ENCODE measurements around the gene PPP6R1.

Gene PPP6R1

DNA sequence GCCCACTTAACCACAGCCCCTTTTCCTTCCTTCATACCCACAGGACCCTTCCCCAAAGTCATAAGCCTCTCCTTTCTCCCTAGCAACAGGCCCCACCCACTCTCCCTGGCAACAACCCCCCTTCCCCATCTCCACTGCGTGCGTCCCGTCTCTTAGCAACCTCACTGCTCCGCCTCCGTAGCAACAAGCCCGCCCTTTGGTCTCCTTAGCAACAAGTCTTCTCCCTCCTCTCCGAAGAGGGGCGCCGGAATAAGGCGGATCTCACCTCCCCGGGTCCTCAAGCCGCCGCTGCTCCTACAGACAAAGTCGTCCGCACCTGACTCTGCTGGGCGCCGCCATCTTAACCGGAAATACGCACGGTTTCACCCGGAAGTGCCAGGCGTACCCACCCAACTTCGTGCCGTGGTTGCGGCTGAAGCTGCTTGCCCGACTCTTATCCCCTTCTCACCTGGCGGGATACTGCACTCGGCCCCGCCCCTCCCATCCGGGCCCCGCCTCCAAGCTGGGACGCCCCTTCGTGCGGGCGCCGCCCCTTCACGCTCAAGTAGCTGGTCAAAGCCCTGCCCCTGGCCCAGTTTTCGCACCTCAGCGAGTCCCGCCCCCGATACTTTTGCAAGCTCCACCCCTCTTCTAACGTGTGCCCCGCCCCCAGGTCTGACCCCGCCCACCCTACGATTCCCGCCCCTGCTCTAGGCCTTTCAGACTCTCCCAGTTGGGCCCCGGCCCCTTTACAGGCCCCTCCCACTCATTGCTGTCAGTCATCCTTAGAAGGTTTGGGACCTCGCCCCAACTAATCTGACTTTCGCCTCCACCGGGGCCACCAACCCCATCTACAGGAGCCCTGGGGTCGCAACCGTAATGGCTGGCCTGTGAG lies 21.2 kb upstream of the PPP6R1 start, which contains the start of gene HSPBP1:
TSS of gene HSPBP1 (minus strand) at position 341 of the 874 bp plus-strand sequence. CDS start 502 bp downstream, outside the sequence.
- peak within 1 kb of the TSS; percentile 95 for H3K4me3 ChIP-seq (ENCODE audit: low read depth, low read length)
- TF ChIP-seq, protein P1, sequence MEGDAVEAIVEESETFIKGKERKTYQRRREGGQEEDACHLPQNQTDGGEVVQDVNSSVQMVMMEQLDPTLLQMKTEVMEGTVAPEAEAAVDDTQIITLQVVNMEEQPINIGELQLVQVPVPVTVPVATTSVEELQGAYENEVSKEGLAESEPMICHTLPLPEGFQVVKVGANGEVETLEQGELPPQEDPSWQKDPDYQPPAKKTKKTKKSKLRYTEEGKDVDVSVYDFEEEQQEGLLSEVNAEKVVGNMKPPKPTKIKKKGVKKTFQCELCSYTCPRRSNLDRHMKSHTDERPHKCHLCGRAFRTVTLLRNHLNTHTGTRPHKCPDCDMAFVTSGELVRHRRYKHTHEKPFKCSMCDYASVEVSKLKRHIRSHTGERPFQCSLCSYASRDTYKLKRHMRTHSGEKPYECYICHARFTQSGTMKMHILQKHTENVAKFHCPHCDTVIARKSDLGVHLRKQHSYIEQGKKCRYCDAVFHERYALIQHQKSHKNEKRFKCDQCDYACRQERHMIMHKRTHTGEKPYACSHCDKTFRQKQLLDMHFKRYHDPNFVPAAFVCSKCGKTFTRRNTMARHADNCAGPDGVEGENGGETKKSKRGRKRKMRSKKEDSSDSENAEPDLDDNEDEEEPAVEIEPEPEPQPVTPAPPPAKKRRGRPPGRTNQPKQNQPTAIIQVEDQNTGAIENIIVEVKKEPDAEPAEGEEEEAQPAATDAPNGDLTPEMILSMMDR (conservative IDR thresholded peaks at IDR 0.05; ENCODE audit: low read depth, low read length), result no peak
- peak; percentile 97 for DNase-seq (ENCODE audit: low read depth)

DNA sequence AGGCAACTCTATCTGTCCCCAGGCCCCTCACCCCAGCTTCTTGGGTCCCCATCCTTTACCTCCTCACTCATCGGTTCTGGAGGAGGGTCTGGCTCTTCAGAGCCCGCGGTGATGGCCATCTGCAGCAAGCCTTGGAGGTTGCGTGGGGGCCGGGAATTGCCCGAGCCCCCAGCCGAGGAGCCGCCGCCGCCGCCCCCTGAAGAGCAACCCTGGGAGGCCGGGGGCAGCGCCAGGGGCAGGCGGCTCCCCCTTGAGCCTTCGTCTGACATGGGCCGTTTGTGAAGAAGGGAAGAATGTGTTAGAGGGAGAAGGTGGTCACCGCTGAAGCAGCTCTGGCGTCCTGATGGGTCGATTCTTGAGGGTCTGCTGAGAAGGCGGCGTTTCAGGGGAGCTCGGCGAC lies 20.5 kb upstream of the PPP6R1 start:
- peak overlapping the region; percentile 95 for H3K4me3 ChIP-seq (ENCODE audit: low read depth, low read length)
- TF ChIP-seq, protein P1 (conservative IDR thresholded peaks at IDR 0.05; ENCODE audit: low read depth, low read length), result no peak
- DNase-seq (ENCODE audit: low read depth), result no peak

DNA sequence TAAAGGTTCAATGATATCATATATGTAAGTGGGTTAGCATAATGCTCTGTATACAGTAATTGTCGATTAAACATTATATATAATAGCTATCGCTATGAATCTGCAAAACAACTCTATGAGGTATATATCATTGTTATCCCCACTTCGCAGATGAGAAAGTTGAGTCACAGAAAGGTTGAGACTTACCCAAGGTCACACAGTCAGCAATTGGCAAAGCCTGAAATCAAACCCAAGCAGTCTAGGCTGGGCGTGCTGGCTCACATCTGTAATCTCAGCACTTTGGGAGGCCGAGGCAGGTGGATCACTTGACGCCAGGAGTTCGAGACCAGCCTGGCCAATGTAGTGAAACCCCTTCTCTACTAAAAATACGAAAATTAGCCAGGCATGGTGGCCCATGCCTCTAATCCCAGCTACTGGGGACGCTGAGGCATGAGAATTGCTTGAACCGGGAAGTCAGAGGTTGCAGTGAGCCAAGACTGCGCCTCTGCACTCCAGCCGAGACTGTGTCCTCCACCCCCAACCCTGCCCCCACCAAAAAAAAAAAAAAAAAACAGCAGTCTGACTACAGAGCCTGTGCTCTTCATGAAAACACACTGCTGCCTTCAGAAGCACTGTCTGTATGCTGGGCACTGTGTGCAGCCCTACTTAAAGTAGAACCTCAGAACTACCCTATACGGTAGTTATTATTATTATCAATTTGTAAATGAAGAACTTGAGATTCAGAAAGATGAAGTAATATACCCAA lies 19.7 kb upstream of the PPP6R1 start:
- no peak overlapping the region for H3K4me3 ChIP-seq (ENCODE audit: low read depth, low read length)
- TF ChIP-seq, protein P1 (conservative IDR thresholded peaks at IDR 0.05; ENCODE audit: low read depth, low read length), result no peak
- DNase-seq (ENCODE audit: low read depth), result no peak

DNA sequence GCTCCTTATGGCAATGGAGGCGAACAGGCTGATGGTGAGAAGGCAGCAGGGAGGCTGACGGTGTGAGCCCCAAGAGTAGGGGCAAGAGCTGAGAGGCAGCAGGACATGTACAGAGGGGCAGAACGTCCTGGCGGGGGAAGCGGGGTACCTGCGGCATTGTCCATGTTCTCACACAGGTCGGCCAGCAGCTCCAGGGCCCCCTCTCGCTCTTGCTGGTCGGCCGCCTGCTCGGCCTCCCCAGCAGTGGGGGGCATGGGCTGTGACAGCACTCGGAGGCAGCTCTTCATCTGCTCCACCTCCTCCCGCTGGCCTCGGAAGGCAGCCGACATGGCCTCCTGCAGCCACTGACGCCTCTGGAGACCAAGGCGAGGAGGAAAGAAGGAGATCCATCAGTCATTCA lies 18.7 kb upstream of the PPP6R1 start:
- TF ChIP-seq, protein P1 (conservative IDR thresholded peaks at IDR 0.05; ENCODE audit: low read depth, low read length), result no peak
- DNase-seq (ENCODE audit: low read depth), result no peak

DNA sequence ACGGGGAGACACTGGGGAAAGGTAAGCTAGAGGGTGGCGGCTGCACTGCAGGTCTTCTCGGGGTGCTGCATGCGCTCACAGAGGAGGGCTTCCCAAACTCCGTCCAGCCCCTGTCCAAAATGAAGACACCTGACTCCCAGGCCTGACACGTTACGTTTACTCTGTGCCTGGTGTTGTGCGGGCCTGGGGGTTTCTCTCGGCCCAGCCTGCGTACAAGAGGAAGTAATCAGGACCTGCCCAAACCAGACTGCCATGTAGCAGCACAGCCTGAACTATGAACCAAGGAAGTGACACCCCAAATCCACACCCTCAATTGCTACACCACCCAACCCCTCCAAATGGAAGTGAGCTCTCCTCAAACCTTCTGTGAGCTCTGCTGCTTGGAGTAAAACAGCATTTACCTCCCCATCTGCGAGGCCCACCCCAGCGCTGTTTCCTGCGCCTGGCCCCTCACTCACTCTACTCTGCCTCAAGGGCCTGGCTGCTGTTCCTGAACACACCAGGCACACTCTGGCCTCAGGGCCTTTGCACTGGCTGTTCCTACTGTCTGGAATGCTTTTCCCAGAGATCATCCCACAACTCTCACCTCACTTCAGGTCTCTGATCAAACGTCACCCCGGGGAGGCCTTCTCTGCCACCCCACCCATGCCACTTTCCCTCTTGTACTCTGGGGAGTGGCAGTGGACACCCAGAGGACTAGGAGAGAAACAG lies 18.1 kb upstream of the PPP6R1 start:
- TF ChIP-seq, protein P1 (conservative IDR thresholded peaks at IDR 0.05; ENCODE audit: low read depth, low read length), result no peak
- no peak for DNase-seq (ENCODE audit: low read depth)
- no peak overlapping the region for H3K4me3 ChIP-seq (ENCODE audit: low read depth, low read length)

More for the DNA sequence above, 18.7 kb upstream of the PPP6R1 start:
- no peak overlapping the region for H3K4me3 ChIP-seq (ENCODE audit: low read depth, low read length)

DNA sequence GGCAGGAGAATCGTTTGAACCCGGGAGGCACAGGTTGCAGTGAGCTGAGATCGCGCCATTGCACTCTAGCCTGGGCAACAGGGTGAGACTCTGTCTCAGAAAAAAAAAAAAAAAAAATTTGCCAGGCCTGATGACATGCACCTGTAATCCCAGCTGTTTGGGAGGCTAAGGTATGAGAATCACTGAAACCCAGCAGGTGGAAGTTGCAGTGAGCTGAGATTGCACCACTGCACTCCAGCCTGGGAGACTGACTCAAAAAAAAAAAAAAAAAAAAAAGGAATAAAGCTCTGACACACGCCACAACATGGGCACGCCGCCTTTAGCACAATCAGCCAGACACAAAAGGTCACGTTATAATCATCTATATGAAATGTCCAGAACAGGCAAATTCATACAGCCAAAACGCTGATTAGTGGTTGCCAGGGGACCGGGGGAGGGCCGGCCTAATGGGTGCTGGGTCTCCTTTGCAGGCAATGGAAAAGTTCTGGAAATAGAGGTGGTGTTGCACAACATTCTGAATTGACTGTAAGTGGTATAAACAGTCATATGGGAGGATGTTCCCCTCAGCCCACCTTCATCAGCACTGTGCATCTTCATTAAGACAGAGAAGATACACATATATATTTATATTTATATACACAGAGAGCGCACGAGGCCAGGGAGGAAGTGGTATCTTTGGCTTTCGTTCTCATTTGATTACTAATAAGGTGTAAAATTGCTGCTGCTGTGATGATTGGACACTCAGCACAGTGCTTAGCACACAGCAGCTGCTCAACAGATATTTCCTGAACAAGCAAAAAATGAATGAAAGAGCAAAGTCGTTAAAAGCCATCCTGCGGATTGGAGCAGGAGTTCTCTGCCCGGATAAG lies 17.3 kb upstream of the PPP6R1 start:
- no peak overlapping the region for H3K4me3 ChIP-seq (ENCODE audit: low read depth, low read length)
- TF ChIP-seq, protein P1 (conservative IDR thresholded peaks at IDR 0.05; ENCODE audit: low read depth, low read length), result no peak
- no peak for DNase-seq (ENCODE audit: low read depth)
